ENCODE results near the gene TTBK2. TPM values are rescaled to one million over a fixed set of nuclear protein-coding genes. Genes with fewer than 3 reads are reported as not detected.
"Not testable (repeated sequence)": the region's sequence is repeated elsewhere in the genome, so short reads cannot be mapped to it uniquely, and the experiment has no call there.

TTBK2 gene
- total RNA-seq, 1 donor from 2014 or later = 7.9 TPM

DNA sequence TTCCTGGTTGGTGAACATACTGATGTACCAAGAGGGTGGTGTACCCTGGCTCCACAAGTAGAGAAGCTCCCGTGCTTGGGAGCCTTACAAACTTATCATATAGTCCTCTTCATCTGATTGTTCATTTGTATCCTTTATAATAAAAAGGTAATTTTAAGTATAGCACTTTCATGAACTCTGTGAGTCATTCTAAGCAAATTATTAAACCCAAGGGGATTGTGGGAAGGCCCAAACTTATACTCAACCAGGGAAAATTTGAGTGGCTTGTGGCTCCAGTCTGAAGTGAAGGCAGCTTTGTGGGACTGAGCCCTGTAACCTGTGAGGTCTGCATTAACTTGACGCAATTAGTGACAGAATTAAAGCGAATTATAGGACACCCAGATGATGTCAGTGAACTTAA is 29.0 kb downstream of the TTBK2 start:
- DNase-seq (ENCODE audit: low read depth) (peak; percentile 19), FAIRE-seq (no peak)
- TF ChIP-seq, protein P1, sequence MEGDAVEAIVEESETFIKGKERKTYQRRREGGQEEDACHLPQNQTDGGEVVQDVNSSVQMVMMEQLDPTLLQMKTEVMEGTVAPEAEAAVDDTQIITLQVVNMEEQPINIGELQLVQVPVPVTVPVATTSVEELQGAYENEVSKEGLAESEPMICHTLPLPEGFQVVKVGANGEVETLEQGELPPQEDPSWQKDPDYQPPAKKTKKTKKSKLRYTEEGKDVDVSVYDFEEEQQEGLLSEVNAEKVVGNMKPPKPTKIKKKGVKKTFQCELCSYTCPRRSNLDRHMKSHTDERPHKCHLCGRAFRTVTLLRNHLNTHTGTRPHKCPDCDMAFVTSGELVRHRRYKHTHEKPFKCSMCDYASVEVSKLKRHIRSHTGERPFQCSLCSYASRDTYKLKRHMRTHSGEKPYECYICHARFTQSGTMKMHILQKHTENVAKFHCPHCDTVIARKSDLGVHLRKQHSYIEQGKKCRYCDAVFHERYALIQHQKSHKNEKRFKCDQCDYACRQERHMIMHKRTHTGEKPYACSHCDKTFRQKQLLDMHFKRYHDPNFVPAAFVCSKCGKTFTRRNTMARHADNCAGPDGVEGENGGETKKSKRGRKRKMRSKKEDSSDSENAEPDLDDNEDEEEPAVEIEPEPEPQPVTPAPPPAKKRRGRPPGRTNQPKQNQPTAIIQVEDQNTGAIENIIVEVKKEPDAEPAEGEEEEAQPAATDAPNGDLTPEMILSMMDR (IDR thresholded peaks at IDR 0.05; ENCODE audit: insufficient read depth, low read length, severe bottlenecking) = no peak
- H3K4me3 ChIP-seq (ENCODE audit: low read depth, low read length) = no peak overlapping the region
- H3K36me3 ChIP-seq (ENCODE audit: control insufficient read depth, insufficient read depth, low read length) = no peaks in the 10 kb centered on the region
- H3K27me3 ChIP-seq (ENCODE audit: control insufficient read depth, insufficient read depth, low read length) = no peaks in the 10 kb centered on the region

DNA sequence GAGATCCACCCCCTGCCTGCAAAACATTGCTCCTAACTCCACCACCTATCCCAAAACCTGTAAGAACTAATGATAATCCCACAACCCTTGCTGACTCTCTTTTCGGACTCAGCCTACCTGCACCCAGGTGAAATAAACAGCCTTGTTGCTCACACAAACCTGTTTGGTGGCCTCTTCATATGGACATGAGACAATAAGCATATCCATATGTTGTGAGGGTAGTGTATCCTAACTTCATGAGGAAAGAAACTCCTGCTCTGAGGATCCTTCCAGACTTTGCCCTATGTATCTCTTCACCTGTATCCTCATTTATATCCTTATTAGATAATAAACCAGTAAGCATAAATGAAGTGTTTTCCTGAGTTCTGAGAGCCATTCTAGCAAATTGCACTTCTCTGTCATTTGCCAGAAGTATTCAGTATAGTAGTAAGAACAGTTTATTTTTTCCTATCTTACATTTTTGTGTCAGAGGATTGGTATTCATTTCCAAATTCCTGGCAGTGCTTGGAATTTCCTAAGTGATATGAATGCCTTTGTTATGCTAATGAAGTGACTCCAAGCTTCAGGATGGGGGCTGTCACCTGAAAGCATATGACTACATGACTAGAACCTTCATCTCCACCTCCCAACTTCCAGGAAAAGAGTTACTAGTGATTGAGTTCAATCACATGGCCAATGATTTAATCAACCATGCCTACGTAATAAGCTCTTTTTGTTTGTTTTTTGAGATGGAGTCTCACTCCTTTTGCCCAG is 30.2 kb downstream of the TTBK2 start:
- H3K27me3 ChIP-seq (ENCODE audit: control insufficient read depth, insufficient read depth, low read length) = no peaks in the 10 kb centered on the region
- peak; percentile 98 for DNase-seq (ENCODE audit: low read depth)
- TF ChIP-seq, protein P1 (IDR thresholded peaks at IDR 0.05; ENCODE audit: insufficient read depth, low read length, severe bottlenecking) = no peak
- no peak for FAIRE-seq
- no peak overlapping the region for H3K4me3 ChIP-seq (ENCODE audit: low read depth, low read length)
- no peaks in the 10 kb centered on the region for H3K36me3 ChIP-seq (ENCODE audit: control insufficient read depth, insufficient read depth, low read length)

DNA sequence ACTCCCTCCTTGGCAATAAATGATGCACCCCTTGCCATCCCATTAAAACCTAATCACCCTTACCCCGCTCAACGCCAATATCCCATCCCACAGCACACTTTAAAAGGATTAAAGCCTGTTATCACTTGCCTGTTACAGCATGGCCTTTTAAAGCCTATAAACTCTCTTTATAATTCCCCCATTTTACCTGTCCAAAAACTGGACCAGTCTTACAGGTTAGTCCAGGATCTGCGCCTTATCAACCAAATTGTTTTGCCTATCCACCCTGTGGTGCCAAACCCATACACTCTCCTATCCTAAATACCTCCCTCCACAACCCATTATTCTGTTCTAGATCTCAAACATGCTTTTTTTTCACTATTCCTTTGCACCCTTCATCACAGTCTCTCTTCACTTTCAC is 33.2 kb downstream of the TTBK2 start:
- not testable (repeated sequence) for H3K4me3 ChIP-seq (ENCODE audit: low read depth, low read length); H3K36me3 ChIP-seq (ENCODE audit: control insufficient read depth, insufficient read depth, low read length); FAIRE-seq; DNase-seq (ENCODE audit: low read depth); H3K27me3 ChIP-seq (ENCODE audit: control insufficient read depth, insufficient read depth, low read length)

DNA sequence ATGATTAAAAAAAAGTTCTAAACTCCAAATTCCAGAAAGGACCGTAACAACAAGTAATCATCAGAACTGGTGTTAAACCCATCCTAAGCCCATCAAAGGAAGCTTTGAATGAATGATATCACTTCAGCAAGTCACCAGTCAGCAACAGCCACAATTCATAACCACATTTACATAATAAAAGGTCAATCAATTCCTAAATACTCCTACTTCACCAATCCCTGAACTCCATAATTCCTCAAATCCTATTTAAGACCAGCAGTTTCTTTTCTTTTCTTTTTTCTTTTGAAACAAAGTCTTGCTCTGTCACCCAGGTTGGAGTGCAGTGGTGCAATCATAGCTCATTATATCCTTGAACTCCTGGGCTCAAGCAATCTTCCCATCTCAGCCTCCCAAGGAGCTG is 40.5 kb downstream of the TTBK2 start:
- no peak overlapping the region for H3K4me3 ChIP-seq (ENCODE audit: low read depth, low read length)
- no peaks in the 10 kb centered on the region for H3K27me3 ChIP-seq (ENCODE audit: control insufficient read depth, insufficient read depth, low read length)
- H3K36me3 ChIP-seq (ENCODE audit: control insufficient read depth, insufficient read depth, low read length) = no peaks in the 10 kb centered on the region
- FAIRE-seq = no peak
- TF ChIP-seq, protein P1 (IDR thresholded peaks at IDR 0.05; ENCODE audit: insufficient read depth, low read length, severe bottlenecking) = no peak
- no peak for DNase-seq (ENCODE audit: low read depth)

DNA sequence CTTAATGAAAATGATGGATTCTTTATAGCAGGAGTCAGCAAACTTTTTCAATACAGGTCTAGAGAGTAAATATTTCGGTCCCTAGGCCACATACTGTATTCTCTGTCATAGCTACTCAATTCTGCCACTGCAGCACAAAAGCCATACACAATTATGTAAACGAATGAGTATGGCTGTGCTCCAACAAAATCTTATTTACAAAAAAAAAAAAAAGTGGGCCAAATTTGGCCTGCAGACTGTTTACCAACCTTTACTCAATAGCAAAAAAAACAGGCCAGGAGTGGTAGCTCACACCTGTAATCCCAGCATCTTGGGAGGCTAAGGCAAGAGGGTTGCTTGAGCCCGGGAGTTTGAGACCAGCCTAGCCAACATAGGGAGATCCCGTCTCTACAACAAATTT is 41.1 kb downstream of the TTBK2 start:
- DNase-seq (ENCODE audit: low read depth) (no peak), FAIRE-seq (no peak)
- TF ChIP-seq, protein P1 (IDR thresholded peaks at IDR 0.05; ENCODE audit: insufficient read depth, low read length, severe bottlenecking) = no peak
- no peak overlapping the region for H3K4me3 ChIP-seq (ENCODE audit: low read depth, low read length)
- no peaks in the 10 kb centered on the region for H3K36me3 ChIP-seq (ENCODE audit: control insufficient read depth, insufficient read depth, low read length)
- H3K27me3 ChIP-seq (ENCODE audit: control insufficient read depth, insufficient read depth, low read length) = no peaks in the 10 kb centered on the region

DNA sequence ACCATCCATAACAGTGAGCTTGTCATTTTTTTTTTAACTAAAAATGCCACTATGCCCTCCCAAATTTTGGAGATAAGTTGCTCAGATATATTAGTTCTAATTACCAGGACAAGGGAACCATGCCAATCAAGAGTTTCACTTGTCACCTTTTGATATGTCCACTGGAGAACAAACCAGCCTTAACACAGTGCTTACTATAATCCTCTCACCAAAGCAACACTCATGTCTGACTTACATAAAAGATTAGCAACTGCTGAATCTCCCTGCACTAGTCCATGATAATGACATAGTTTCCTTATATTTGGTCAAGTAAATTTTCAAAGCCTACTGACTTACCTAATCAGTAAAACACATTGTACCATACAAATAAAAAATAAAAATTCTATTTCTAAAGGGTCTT is 44.4 kb downstream of the TTBK2 start:
- Histone ChIP-seq H3K4me3 (ENCODE audit: low read depth, low read length) (no peak overlapping the region), H3K27me3 (ENCODE audit: control insufficient read depth, insufficient read depth, low read length) (no peaks in the 10 kb centered on the region), H3K36me3 (ENCODE audit: control insufficient read depth, insufficient read depth, low read length) (no peaks in the 10 kb centered on the region)
- no peak for FAIRE-seq
- no peak for DNase-seq (ENCODE audit: low read depth)
- TF ChIP-seq, protein P1 (IDR thresholded peaks at IDR 0.05; ENCODE audit: insufficient read depth, low read length, severe bottlenecking) = no peak
